Keratinocyte (primary cell): ENCODE data around the gene MPO. TPM values are rescaled to one million over a fixed set of nuclear protein-coding genes. Genes with fewer than 3 reads are reported as not detected.
A peak's percentile ranks its signal among the peaks of the same experiment; 100 is the strongest.

ENCODE experiments used
- DNase-seq: peaks from one replicate; pipeline ENCODE4 v3.0.0-alpha.2; 2011; ENCODE audit warnings: low read depth, missing footprints, low spot score
- FAIRE-seq: peaks from 2 replicates; lab custom pipeline; 2011; peaks lifted over from hg19 to GRCh38; lab: Jason Lieb, UNC
- H2AFZ ChIP-seq: 2 replicates; pipeline ENCODE4 v1.6.0; 2012; ENCODE audit warnings: low read length, control low read depth, inconsistent platforms; ENCODE audit not compliant: control insufficient read depth
- H3K27ac ChIP-seq: 2 replicates; pipeline ENCODE4 v1.5.1; 2011; ENCODE audit warnings: low read length; ENCODE audit not compliant: control insufficient read depth, insufficient read depth
- H3K27me3 ChIP-seq: 3 replicates; pipeline ENCODE4 v1.6.0; 2011; ENCODE audit warnings: low read length; ENCODE audit not compliant: control insufficient read depth, insufficient read depth; ENCODE audit errors: extremely low read depth
- H3K36me3 ChIP-seq, 2 experiments: 2 replicates in 1 of 2; 3 replicates in 1 of 2; pipeline ENCODE4 v1.5.1; 2011; ENCODE audit warnings: low read length in 2 of 2, mild to moderate bottlenecking in 1 of 2; ENCODE audit not compliant: control insufficient read depth in 2 of 2, insufficient read depth in 2 of 2; ENCODE audit errors: extremely low read depth in 1 of 2
- H3K4me1 ChIP-seq: 3 replicates; pipeline ENCODE4 v1.5.1; 2011; ENCODE audit warnings: low read length; ENCODE audit not compliant: control insufficient read depth, insufficient read depth; ENCODE audit errors: extremely low read depth
- H3K4me2 ChIP-seq: 3 replicates; pipeline ENCODE4 v1.6.0; 2011; ENCODE audit warnings: low read depth, low read length; ENCODE audit not compliant: control insufficient read depth, insufficient read depth; ENCODE audit errors: extremely low read depth
- H3K4me3 ChIP-seq, 3 experiments: fragments of 200-600 bp in 1 of 3; sonication (generic) in 1 of 3; 2 replicates in 2 of 3; 3 replicates in 1 of 3; pipeline ENCODE4 v1.5.1; 2011 to 2016; ENCODE audit warnings: low read length in 3 of 3, mild to moderate bottlenecking in 3 of 3, control low read depth in 2 of 3, inconsistent platforms in 1 of 3, low read depth in 1 of 3, mixed read lengths in 1 of 3, mixed run types in 1 of 3, moderate library complexity in 1 of 3; ENCODE audit not compliant: control insufficient read depth in 2 of 3, insufficient read depth in 2 of 3; ENCODE audit errors: extremely low read depth in 1 of 3
- H3K79me2 ChIP-seq: 2 replicates; pipeline ENCODE4 v1.6.0; 2012; ENCODE audit warnings: low read length; ENCODE audit not compliant: control insufficient read depth, insufficient read depth
- H3K9ac ChIP-seq: 3 replicates; pipeline ENCODE4 v1.6.0; 2011; ENCODE audit warnings: low read length; ENCODE audit not compliant: control insufficient read depth, insufficient read depth; ENCODE audit errors: extremely low read depth
- H3K9me1 ChIP-seq: 3 replicates; pipeline ENCODE4 v1.6.0; 2011; ENCODE audit warnings: low read length; ENCODE audit not compliant: control insufficient read depth, insufficient read depth; ENCODE audit errors: extremely low read depth
- H3K9me3 ChIP-seq: 2 replicates; pipeline ENCODE4 v1.5.1; 2012; ENCODE audit warnings: low read depth, low read length; ENCODE audit not compliant: control insufficient read depth
- H4K20me1 ChIP-seq: 3 replicates; pipeline ENCODE4 v1.6.0; 2011; ENCODE audit warnings: low read length; ENCODE audit not compliant: control insufficient read depth, insufficient read depth; ENCODE audit errors: extremely low read depth
- EZH2 ChIP-seq: IDR thresholded peaks from one replicate; pipeline ENCODE4 v1.6.1; 2012; ENCODE audit warnings: inconsistent platforms, mild to moderate bottlenecking, low read length, moderate library complexity
- dilution Hi-C: fragments of 300-500 bp; cut with MboI; formaldehyde crosslinking; loops from one replicate; pipeline ENCODE4 v1.7.0; 2020; ENCODE audit warnings: low sequenced_read_pairs; ENCODE audit not compliant: extremely low pct_ligation_motif_present
- polyA plus RNA-seq, 5 experiments: library from polyadenylated mRNA; depleted of rRNA in 3 of 5; stranded (reverse) in 3 of 5; stranded (forward) in 1 of 5; unstranded in 1 of 5; fragments of >200 nt; gene quantifications; 1 replicate in 1 of 5; 2 replicates in 3 of 5; 3 replicates in 1 of 5; pipeline versions ENCODE4 v1.2.1 to v1.2.3, GENCODE V29; 2011 to 2012; ENCODE audit warnings: missing spikeins in 2 of 5, low read depth in 1 of 5, low replicate concordance in 1 of 5
- TF ChIP-seq, protein P1 (sequence below), 3 experiments: IDR thresholded peaks in 1 of 3; conservative IDR thresholded peaks in 1 of 3; optimal IDR thresholded peaks in 1 of 3; 2 replicates in 2 of 3; 3 replicates in 1 of 3; pipeline versions ENCODE3 to v1.5.1; 2011; ENCODE audit warnings: low read length in 3 of 3, mild to moderate bottlenecking in 3 of 3, moderate library complexity in 2 of 3, control low read depth in 1 of 3, inconsistent platforms in 1 of 3; ENCODE audit not compliant: insufficient read depth in 2 of 3; ENCODE audit errors: extremely low read depth in 1 of 3

The MPO gene
- polyA plus RNA-seq, 1 donor (not counting 4 experiments of a cell fraction or from before 2014, with no cell fraction given), result not detected

DNA sequence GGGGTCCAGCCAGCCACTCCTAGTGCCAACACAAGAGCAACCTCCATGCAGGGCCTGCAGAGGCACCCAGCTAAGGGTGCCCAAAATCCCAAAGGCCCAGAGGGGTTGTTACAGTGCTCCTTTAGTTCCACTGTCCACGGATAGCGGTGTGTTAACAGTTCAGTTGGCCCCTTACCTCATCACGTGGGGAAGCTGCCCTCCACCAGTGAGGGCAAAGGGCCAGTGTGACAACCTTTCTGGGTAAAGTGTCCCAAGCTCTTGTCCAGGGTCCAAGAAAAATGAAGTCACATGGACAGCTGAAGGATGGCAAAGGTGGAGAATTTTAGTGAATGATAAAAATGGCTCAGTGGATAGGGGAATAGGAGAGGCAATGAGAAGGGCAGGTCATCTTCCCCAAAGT lies 53.0 kb downstream of the MPO start:
- Histone ChIP-seq H3K27me3 (no peaks in the 10 kb centered on the region), H3K9ac (no peak overlapping the region), H3K4me1 (peaks cover 8% of the 10 kb centered on the region), H3K4me3 (no peak overlapping the region), H4K20me1 (no peaks in the 10 kb centered on the region), H3K4me2 (no peak overlapping the region), H3K9me3 (no peaks in the 10 kb centered on the region), H3K36me3 (no peaks in the 10 kb centered on the region), H3K27ac (no peak overlapping the region), H3K79me2 (no peaks in the 10 kb centered on the region), H3K9me1 (no peaks in the 10 kb centered on the region), H2AFZ (no peak overlapping the region)
- DNase-seq, result no peak
- no peak for FAIRE-seq
- TF ChIP-seq, protein P1, sequence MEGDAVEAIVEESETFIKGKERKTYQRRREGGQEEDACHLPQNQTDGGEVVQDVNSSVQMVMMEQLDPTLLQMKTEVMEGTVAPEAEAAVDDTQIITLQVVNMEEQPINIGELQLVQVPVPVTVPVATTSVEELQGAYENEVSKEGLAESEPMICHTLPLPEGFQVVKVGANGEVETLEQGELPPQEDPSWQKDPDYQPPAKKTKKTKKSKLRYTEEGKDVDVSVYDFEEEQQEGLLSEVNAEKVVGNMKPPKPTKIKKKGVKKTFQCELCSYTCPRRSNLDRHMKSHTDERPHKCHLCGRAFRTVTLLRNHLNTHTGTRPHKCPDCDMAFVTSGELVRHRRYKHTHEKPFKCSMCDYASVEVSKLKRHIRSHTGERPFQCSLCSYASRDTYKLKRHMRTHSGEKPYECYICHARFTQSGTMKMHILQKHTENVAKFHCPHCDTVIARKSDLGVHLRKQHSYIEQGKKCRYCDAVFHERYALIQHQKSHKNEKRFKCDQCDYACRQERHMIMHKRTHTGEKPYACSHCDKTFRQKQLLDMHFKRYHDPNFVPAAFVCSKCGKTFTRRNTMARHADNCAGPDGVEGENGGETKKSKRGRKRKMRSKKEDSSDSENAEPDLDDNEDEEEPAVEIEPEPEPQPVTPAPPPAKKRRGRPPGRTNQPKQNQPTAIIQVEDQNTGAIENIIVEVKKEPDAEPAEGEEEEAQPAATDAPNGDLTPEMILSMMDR (optimal IDR thresholded peaks at IDR 0.05 in 1 of 3, IDR thresholded peaks at IDR 0.05 in 1 of 3, conservative IDR thresholded peaks at IDR 0.05 in 1 of 3; ENCODE audit: extremely low read depth in 1 of 3, insufficient read depth in 2 of 3, low read length in 3 of 3), result no peak
- TF ChIP-seq EZH2, result no peak
- dilution Hi-C loops, result no loop called here

DNA sequence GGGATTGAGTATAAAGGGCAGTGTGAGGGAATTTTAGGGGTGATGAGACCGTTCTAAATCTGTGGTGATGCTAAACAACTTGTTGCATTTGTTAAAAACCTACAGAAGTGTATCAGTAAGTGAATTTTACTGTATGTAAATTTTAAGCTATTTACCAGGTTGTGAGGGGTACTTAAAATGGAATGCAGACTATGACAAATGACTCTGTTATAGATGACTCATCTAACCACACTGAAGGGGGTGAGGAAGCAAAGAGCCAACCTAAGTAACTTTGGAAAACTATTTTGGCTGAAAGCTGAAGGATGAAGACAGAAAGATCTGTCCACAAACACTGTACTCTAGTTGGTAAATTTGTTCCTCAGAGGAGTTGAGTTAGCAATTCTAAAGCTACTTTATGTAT lies 56.4 kb downstream of the MPO start:
- H4K20me1 ChIP-seq, result no peaks in the 10 kb centered on the region
- no peak overlapping the region for H3K9ac ChIP-seq
- H3K4me2 ChIP-seq, result peak overlapping the region; percentile 33
- no peaks in the 10 kb centered on the region for H3K9me1 ChIP-seq
- DNase-seq, result no peak
- TF ChIP-seq EZH2, result no peak
- TF ChIP-seq, protein P1 (optimal IDR thresholded peaks at IDR 0.05 in 1 of 3, IDR thresholded peaks at IDR 0.05 in 1 of 3, conservative IDR thresholded peaks at IDR 0.05 in 1 of 3; ENCODE audit: extremely low read depth in 1 of 3, insufficient read depth in 2 of 3, low read length in 3 of 3), result no peak
- H3K4me1 ChIP-seq, result peaks cover 17% of the 10 kb centered on the region
- dilution Hi-C loops, result no loop called here
- no peak overlapping the region for H3K27ac ChIP-seq
- no peak overlapping the region for H2AFZ ChIP-seq
- peak; percentile 41 for FAIRE-seq
- no peaks in the 10 kb centered on the region for H3K27me3 ChIP-seq
- H3K36me3 ChIP-seq, result no peaks in the 10 kb centered on the region
- no peak overlapping the region for H3K4me3 ChIP-seq
- no peaks in the 10 kb centered on the region for H3K9me3 ChIP-seq
- no peaks in the 10 kb centered on the region for H3K79me2 ChIP-seq

Other genes with a start within 250 kb of the MPO start
- 12.8 to 21.5 TPM (median 18.0 TPM) in 3 replicates for gene DYNLL2, start 197.5 kb downstream of the MPO start, polyA plus RNA-seq
- not detected in 3 replicates for gene OR4D1, start 132.6 kb downstream of the MPO start, polyA plus RNA-seq
- gene OR4D2, start 114.0 kb downstream of the MPO start, polyA plus RNA-seq, result not detected in 3 replicates
- gene EPX, start 88.2 kb downstream of the MPO start, polyA plus RNA-seq, result not detected in 3 replicates
- 11.2 to 12.2 TPM (median 12.0 TPM) in 3 replicates for gene MKS1, start 61.7 kb downstream of the MPO start, polyA plus RNA-seq
- not detected in 3 replicates for gene LPO, start 42.4 kb downstream of the MPO start, polyA plus RNA-seq
- 0.02 to 0.10 TPM (median 0.04 TPM) in 3 replicates for gene TSPOAP1, start 47.9 kb upstream of the MPO start, polyA plus RNA-seq
- 107 to 206 TPM (median 161 TPM) in 3 replicates for gene SUPT4H1, start 71.3 kb upstream of the MPO start, polyA plus RNA-seq
- 5.3 to 16.4 TPM (median 15.0 TPM) in 3 replicates for gene RNF43, start 136.6 kb upstream of the MPO start, polyA plus RNA-seq
- gene HSF5, start 207.5 kb upstream of the MPO start, polyA plus RNA-seq, result 0.01 TPM in 1 of 3 replicates, not detected in the others
- gene MTMR4, start 233.7 kb upstream of the MPO start, polyA plus RNA-seq, result 16.9 to 20.8 TPM (median 18.9 TPM) in 3 replicates